Endodermal cell (in vitro differentiated cells): ENCODE measurements around the gene LCN6. TPM values are rescaled to one million over a fixed set of nuclear protein-coding genes. Genes with fewer than 3 reads are reported as not detected.
"Not testable (repeated sequence)": the region's sequence is repeated elsewhere in the genome, so short reads cannot be mapped to it uniquely, and the experiment has no call there.

Source experiments
- DNase-seq: peaks from one replicate; pipeline ENCODE4 v3.0.0-alpha.2; 2017
- H3K27ac ChIP-seq: 2 replicates; pipeline ENCODE4 v1.5.1; 2013; ENCODE audit warnings: mild to moderate bottlenecking, low read depth, low read length, moderate library complexity
- H3K27me3 ChIP-seq: 2 replicates; pipeline ENCODE4 v1.6.1; 2013; ENCODE audit warnings: mild to moderate bottlenecking, low read length, moderate library complexity; ENCODE audit not compliant: insufficient read depth, control insufficient read depth, poor library complexity, severe bottlenecking
- H3K36me3 ChIP-seq: 2 replicates; pipeline ENCODE4 v1.7.0; 2013; ENCODE audit warnings: mild to moderate bottlenecking, low read length, moderate library complexity; ENCODE audit not compliant: control insufficient read depth, insufficient read depth
- H3K4me1 ChIP-seq: one replicate; pipeline ENCODE4 v1.7.0; 2013; ENCODE audit warnings: low read length; ENCODE audit not compliant: control insufficient read depth, insufficient read depth
- H3K4me3 ChIP-seq: 2 replicates; pipeline ENCODE4 v1.5.1; 2013; ENCODE audit warnings: mild to moderate bottlenecking, low read length, moderate library complexity
- H3K9ac ChIP-seq: 2 replicates; pipeline ENCODE4 v1.6.1; 2013; ENCODE audit warnings: mild to moderate bottlenecking, low read length, moderate library complexity; ENCODE audit not compliant: poor library complexity, severe bottlenecking; ENCODE audit errors: extremely low read depth
- H3K9me3 ChIP-seq: 2 replicates; pipeline ENCODE4 v1.6.1; 2013; ENCODE audit warnings: mild to moderate bottlenecking, low read length, moderate library complexity; ENCODE audit not compliant: control insufficient read depth
- H3K27ac Mint-ChIP-seq: 2 replicates; pipeline ENCODE4 v1.8.0; 2020; ENCODE audit warnings: mixed read lengths
- H3K27me3 Mint-ChIP-seq: 2 replicates; pipeline ENCODE4 v1.8.0; 2021; ENCODE audit warnings: mild to moderate bottlenecking, mixed read lengths; ENCODE audit not compliant: insufficient read depth
- H3K36me3 Mint-ChIP-seq: 2 replicates; pipeline ENCODE4 v1.8.0; 2020; ENCODE audit warnings: low read depth, mixed read lengths
- H3K4me1 Mint-ChIP-seq: 2 replicates; pipeline ENCODE4 v1.8.0; 2020; ENCODE audit warnings: mixed read lengths
- H3K4me3 Mint-ChIP-seq: 2 replicates; pipeline ENCODE4 v1.8.0; 2020; ENCODE audit warnings: mild to moderate bottlenecking, moderate library complexity, mixed read lengths
- H3K9me3 Mint-ChIP-seq: 2 replicates; pipeline ENCODE4 v1.8.0; 2020; ENCODE audit warnings: mild to moderate bottlenecking, mixed read lengths
- WGBS, 2 experiments: methylation state at CpG; one replicate each; pipeline versions ENCODE4 v1.1.5 to v1.1.7; 2013; ENCODE audit warnings: missing lambda C conversion rate in 2 of 2, mixed read lengths in 1 of 2; ENCODE audit not compliant: insufficient coverage in 1 of 2, insufficient read length in 1 of 2; 5-methylcytosine and 5-hydroxymethylcytosine counted together
- long read RNA-seq, 4 experiments: library from polyadenylated mRNA in 2 of 4; library from RNA in 1 of 4; library from capped mRNA in 1 of 4; stranded (forward) in 3 of 4; unstranded in 1 of 4; transcript quantifications; one replicate each; pipeline ENCODE4 v2.0.0, GENCODE V29; 2020 to 2021; ENCODE audit warnings: inconsistent platforms in 1 of 4
- polyA plus RNA-seq, 2 experiments: library from polyadenylated mRNA; stranded (reverse); fragments of 50-300 nt; gene quantifications; one replicate each; pipeline ENCODE4 v1.2.3, GENCODE V29; 2013
- total RNA-seq, 2 donors: library from RNA; stranded (reverse); fragmentation: NEBNext Ultra II Directional in 1 of 2; extraction: Animal tissue kit (Norgen Biotek cat#: 25700) in 1 of 2; gene quantifications; 2 replicates in 1 of 2; 3 replicates in 1 of 2; pipeline ENCODE4 v1.2.1, GENCODE V29; 2021
- TF ChIP-seq, protein P1 (sequence below): fragments of 200-600 bp; sonication (generic); conservative IDR thresholded peaks from 2 replicates; pipeline ENCODE4 v1.5.0; 2021; ENCODE audit warnings: antibody characterized with exemption, mild to moderate bottlenecking

LCN6 gene, protein sequence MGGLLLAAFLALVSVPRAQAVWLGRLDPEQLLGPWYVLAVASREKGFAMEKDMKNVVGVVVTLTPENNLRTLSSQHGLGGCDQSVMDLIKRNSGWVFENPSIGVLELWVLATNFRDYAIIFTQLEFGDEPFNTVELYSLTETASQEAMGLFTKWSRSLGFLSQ
- not detected for total RNA-seq
- polyA plus RNA-seq (2013, experiment 1 of 2): not detected
- polyA plus RNA-seq (2013, experiment 2 of 2): not detected
- long read RNA-seq, experiment 1: 0 reads
- long read RNA-seq, experiment 2: 0 reads
- long read RNA-seq, experiment 3: 0 reads
- long read RNA-seq, experiment 4: 0 reads

DNA sequence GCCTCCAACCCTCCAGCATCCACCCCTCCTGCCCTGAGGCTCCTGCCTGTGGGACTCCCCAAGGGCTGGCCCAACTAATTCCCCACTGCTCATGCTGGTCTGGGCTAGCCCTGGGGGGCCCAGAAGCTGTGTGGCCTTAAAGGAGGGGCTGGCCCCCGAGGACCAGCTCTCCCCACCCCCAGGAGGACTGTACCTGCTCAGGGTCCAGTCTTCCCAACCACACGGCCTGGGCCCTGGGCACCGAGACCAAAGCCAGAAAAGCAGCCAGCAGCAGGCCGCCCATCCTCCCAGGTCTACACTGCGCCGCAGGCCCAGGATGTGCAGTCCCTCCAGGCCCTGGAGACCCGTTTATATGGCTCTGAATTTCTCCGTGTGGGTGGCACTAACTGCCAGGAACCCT, at the start of gene LCN6:
Gene LCN6, minus strand, starts transcription at position 325 of the 400 bp plus-strand sequence. Its CDS starts 42 bp downstream, at position 283.
- Mint-ChIP-seq H3K9me3 (peaks cover 20% of the 10 kb centered on the region), H3K36me3 (no peaks in the 10 kb centered on the region), H3K27ac (no peak within 1 kb of the TSS), H3K27me3 (peaks cover 18% of the 10 kb centered on the region), H3K4me3 (no peak within 1 kb of the TSS), H3K4me1 (no peaks in the 10 kb centered on the region)
- H3K9me3 ChIP-seq: peaks cover 15% of the 10 kb centered on the region
- H3K27me3 ChIP-seq: no peaks in the 10 kb centered on the region
- TF ChIP-seq, protein P1, sequence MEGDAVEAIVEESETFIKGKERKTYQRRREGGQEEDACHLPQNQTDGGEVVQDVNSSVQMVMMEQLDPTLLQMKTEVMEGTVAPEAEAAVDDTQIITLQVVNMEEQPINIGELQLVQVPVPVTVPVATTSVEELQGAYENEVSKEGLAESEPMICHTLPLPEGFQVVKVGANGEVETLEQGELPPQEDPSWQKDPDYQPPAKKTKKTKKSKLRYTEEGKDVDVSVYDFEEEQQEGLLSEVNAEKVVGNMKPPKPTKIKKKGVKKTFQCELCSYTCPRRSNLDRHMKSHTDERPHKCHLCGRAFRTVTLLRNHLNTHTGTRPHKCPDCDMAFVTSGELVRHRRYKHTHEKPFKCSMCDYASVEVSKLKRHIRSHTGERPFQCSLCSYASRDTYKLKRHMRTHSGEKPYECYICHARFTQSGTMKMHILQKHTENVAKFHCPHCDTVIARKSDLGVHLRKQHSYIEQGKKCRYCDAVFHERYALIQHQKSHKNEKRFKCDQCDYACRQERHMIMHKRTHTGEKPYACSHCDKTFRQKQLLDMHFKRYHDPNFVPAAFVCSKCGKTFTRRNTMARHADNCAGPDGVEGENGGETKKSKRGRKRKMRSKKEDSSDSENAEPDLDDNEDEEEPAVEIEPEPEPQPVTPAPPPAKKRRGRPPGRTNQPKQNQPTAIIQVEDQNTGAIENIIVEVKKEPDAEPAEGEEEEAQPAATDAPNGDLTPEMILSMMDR: no peak
- DNase-seq: no peak
- no peak within 1 kb of the TSS for H3K27ac ChIP-seq
- no peak within 1 kb of the TSS for H3K4me3 ChIP-seq
- no peaks in the 10 kb centered on the region for H3K36me3 ChIP-seq
- H3K4me1 ChIP-seq: no peaks in the 10 kb centered on the region
- no peak within 1 kb of the TSS for H3K9ac ChIP-seq
- 85% methylated on average over 6 to 8 of the region's 8 CpGs for WGBS, 2 experiments

DNA sequence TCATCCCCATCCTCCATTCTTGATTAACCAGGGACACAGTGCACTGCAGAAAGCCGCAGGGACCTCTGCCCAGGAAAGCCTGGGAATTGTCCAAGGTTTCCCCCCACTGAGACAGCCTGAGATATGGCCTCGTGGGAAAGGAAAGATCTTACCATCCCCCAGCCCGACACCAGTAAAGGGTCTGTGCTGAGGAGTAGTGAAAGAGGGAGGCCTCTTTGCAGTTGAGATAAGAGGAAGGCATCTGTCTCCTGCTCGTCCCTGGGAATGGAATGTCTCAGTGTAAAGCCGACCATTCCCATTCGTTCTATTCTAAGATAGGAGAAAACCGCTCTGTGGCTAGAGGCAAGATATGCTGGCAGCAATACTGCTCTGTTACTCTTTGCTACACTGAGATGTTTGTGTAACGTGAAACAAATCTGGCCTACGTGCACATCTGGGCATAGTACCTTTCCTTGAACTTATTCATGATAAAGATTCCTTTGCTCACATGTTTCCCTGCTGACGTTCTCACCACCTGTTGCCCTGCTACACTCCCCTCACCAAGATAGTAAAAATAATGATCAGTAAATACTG, 48.5 kb upstream of the LCN6 start:
- H3K36me3 ChIP-seq: peaks cover 23% of the 10 kb centered on the region
- H3K9me3 ChIP-seq, H3K27me3 Mint-ChIP-seq, H3K27me3 ChIP-seq, H3K9me3 Mint-ChIP-seq: not testable (repeated sequence)
- H3K9ac ChIP-seq: peak overlapping the region; percentile 57
- Mint-ChIP-seq H3K36me3 (peaks cover 17% of the 10 kb centered on the region), H3K27ac (peak overlapping the region; percentile 96), H3K4me1 (peaks cover 35% of the 10 kb centered on the region), H3K4me3 (peak overlapping the region; percentile 38)
- H3K4me1 ChIP-seq: peaks cover 20% of the 10 kb centered on the region
- WGBS, 2 experiments: 29 to 38% methylated on average over 7 to 10 of the region's 10 CpGs
- DNase-seq: peak; percentile 82
- H3K27ac ChIP-seq: peak overlapping the region; percentile 77
- peak overlapping the region; percentile 40 for H3K4me3 ChIP-seq

DNA sequence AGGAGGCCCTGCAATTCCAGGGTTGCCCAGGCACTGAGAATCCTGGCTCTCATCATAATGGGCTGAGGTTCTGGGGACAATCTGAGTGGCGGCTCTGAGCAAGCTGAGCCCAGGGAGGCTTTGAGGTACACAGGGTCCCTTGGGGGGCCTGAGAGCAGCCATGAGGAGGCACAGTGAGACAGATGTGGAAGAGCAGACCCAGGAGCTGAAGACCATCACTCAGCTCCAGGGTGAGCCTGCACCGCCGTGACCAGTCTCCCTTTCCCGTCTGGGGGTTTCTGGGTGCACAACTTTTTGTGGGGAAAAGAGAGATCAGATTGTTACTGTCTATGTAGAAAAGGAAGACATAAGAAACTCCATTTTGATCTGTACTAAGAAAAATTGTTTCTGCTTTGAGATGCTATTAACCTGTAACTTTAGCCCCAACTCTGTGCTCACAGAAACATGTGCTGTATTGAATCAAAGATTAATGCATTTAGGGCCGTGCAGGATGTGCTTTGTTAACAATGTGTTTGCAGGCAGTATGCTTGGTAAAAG, 48.0 kb upstream of the LCN6 start, which contains the start of gene CCDC183:
Gene CCDC183, plus strand, starts transcription at position 101 of the 537 bp plus-strand sequence. Its CDS starts 60 bp downstream, at position 161.
- Mint-ChIP-seq H3K4me3 (peak within 1 kb of the TSS; percentile 38), H3K27ac (peak within 1 kb of the TSS; percentile 96), H3K36me3 (peaks cover 17% of the 10 kb centered on the region), H3K4me1 (peaks cover 35% of the 10 kb centered on the region), H3K9me3 (no peaks in the 10 kb centered on the region), H3K27me3 (peaks cover 7% of the 10 kb centered on the region)
- H3K4me3 ChIP-seq: peak within 1 kb of the TSS; percentile 40
- DNase-seq: no peak
- TF ChIP-seq, protein P1: no peak
- 74 to 75% methylated on average over 4 to 5 of the region's 5 CpGs for WGBS, 2 experiments
- H3K36me3 ChIP-seq: peaks cover 23% of the 10 kb centered on the region
- no peaks in the 10 kb centered on the region for H3K27me3 ChIP-seq
- peak within 1 kb of the TSS; percentile 77 for H3K27ac ChIP-seq
- H3K9me3 ChIP-seq: no peaks in the 10 kb centered on the region
- H3K9ac ChIP-seq: peak within 1 kb of the TSS; percentile 57
- peaks cover 20% of the 10 kb centered on the region for H3K4me1 ChIP-seq
